IMR-90 (cell line): ENCODE measurements around the gene TYRO3. TPM values are rescaled to one million over a fixed set of nuclear protein-coding genes. Genes with fewer than 3 reads are reported as not detected.

Source experiments
- ATAC-seq: fragments of 200-7000 bp; cut with Tn5 transposase; 2 replicates; pipeline ENCODE4 v1.9.1; 2020; ENCODE audit warnings: low read depth, mild to moderate bottlenecking, moderate library complexity
- BruUV-seq: library from RNA; stranded (reverse); fragments of 400-500 nt; replicated peaks from 2 replicates; lab custom pipeline; 2021; lab: Mats Ljungman, UMichigan
- CTCF ChIA-PET: fragments of 300-600 bp; formaldehyde crosslinking; extraction: SDS; loops from one replicate; lab custom pipeline; 2021; ENCODE audit warnings: antibody characterized with exemption; lab: Yijun Ruan, JAX
- POLR2A ChIA-PET: fragments of 300-600 bp; sonication (Branson Sonifier 250); formaldehyde crosslinking; loops from one replicate; lab custom pipeline; 2022; ENCODE audit warnings: antibody characterized with exemption; ENCODE audit not compliant: unreplicated experiment; lab: Charles Lee
- DNase-seq: peaks from one replicate; pipeline ENCODE4 v3.0.0; 2013
- H2AFZ ChIP-seq: replicated peaks from 2 replicates; pipeline ENCODE3; 2013; ENCODE audit warnings: low read length, mild to moderate bottlenecking; ENCODE audit not compliant: poor library complexity
- H2AK5ac ChIP-seq: 2 replicates; pipeline ENCODE4 v1.6.1; 2013; ENCODE audit warnings: low read depth, low read length, inconsistent platforms
- H2AK9ac ChIP-seq: replicated peaks from 2 replicates; pipeline ENCODE3; 2013; ENCODE audit warnings: mild to moderate bottlenecking, low read depth, low read length, moderate library complexity; ENCODE audit not compliant: poor library complexity
- H2BK120ac ChIP-seq: 2 replicates; pipeline ENCODE4 v1.6.1; 2013; ENCODE audit warnings: low read depth, low read length, inconsistent platforms
- H2BK15ac ChIP-seq: 3 replicates; pipeline ENCODE4 v1.6.1; 2013; ENCODE audit warnings: low read depth, low read length, inconsistent platforms
- H2BK20ac ChIP-seq: 2 replicates; pipeline ENCODE4 v1.6.1; 2013; ENCODE audit warnings: low read depth, mild to moderate bottlenecking, inconsistent platforms, low read length, moderate library complexity
- H2BK5ac ChIP-seq: 2 replicates; pipeline ENCODE4 v1.6.1; 2013; ENCODE audit warnings: mild to moderate bottlenecking, low read depth, low read length, inconsistent platforms; ENCODE audit not compliant: poor library complexity, severe bottlenecking
- H3K14ac ChIP-seq: replicated peaks from 2 replicates; pipeline ENCODE4 v1.6.1; 2013; ENCODE audit warnings: low read depth, low read length, inconsistent platforms
- H3K18ac ChIP-seq: 2 replicates; pipeline ENCODE4 v1.6.1; 2013; ENCODE audit warnings: low read depth, low read length, control low read depth
- H3K23ac ChIP-seq: 2 replicates; pipeline ENCODE4 v1.6.1; 2013; ENCODE audit warnings: low read depth, low read length, inconsistent platforms
- H3K27ac ChIP-seq: 2 replicates; pipeline ENCODE4 v1.5.1; 2013; ENCODE audit warnings: mild to moderate bottlenecking, control low read depth, low read length; ENCODE audit not compliant: insufficient read depth
- H3K27me3 ChIP-seq: 2 replicates; pipeline ENCODE4 v1.6.1; 2013; ENCODE audit warnings: low read length; ENCODE audit not compliant: control insufficient read depth, insufficient read depth
- H3K36me3 ChIP-seq: 2 replicates; pipeline ENCODE4 v1.6.1; 2013; ENCODE audit warnings: low read length, mixed read lengths; ENCODE audit not compliant: control insufficient read depth, insufficient read depth
- H3K4ac ChIP-seq: 2 replicates; pipeline ENCODE4 v1.6.1; 2013; ENCODE audit warnings: low read depth, low read length, inconsistent platforms
- H3K4me1 ChIP-seq: 2 replicates; pipeline ENCODE4 v1.6.1; 2013; ENCODE audit warnings: low read length, mixed read lengths; ENCODE audit not compliant: control insufficient read depth, insufficient read depth
- H3K4me2 ChIP-seq: 2 replicates; pipeline ENCODE4 v1.6.1; 2013; ENCODE audit warnings: low read depth, mild to moderate bottlenecking, control low read depth, low read length, moderate library complexity
- H3K4me3 ChIP-seq: 2 replicates; pipeline ENCODE4 v1.5.1; 2013; ENCODE audit warnings: low read depth, mild to moderate bottlenecking, control low read depth, low read length, moderate library complexity; ENCODE audit not compliant: insufficient read depth
- H3K56ac ChIP-seq: 2 replicates; pipeline ENCODE4 v1.6.1; 2013; ENCODE audit warnings: low read length, inconsistent platforms; ENCODE audit not compliant: insufficient read depth; ENCODE audit errors: extremely low read depth
- H3K79me1 ChIP-seq, 2 experiments: 2 replicates each; pipeline ENCODE4 v1.6.1; 2013; ENCODE audit warnings: low read length in 2 of 2, inconsistent platforms in 1 of 2, low read depth in 1 of 2
- H3K9ac ChIP-seq: 2 replicates; pipeline ENCODE4 v1.6.1; 2013; ENCODE audit warnings: low read depth, low read length, control low read depth
- H3K9me1 ChIP-seq: 2 replicates; pipeline ENCODE4 v1.6.1; 2013; ENCODE audit warnings: low read length, inconsistent platforms; ENCODE audit not compliant: insufficient read depth
- H3K9me3 ChIP-seq: 2 replicates; pipeline ENCODE4 v1.6.1; 2013; ENCODE audit warnings: low read length; ENCODE audit not compliant: control insufficient read depth, insufficient read depth
- H4K20me1 ChIP-seq: 2 replicates; pipeline ENCODE4 v1.6.1; 2013; ENCODE audit warnings: low read length, inconsistent platforms; ENCODE audit not compliant: insufficient read depth
- H4K5ac ChIP-seq: 2 replicates; pipeline ENCODE4 v1.6.1; 2013; ENCODE audit warnings: mild to moderate bottlenecking, low read depth, low read length, control low read depth
- H4K8ac ChIP-seq, 2 experiments: 2 replicates each; pipeline ENCODE4 v1.6.1; 2013; ENCODE audit warnings: low read depth in 2 of 2, low read length in 2 of 2, control low read depth in 1 of 2, inconsistent platforms in 1 of 2
- H4K91ac ChIP-seq: 2 replicates; pipeline ENCODE4 v1.6.1; 2013; ENCODE audit warnings: low read depth, low read length, inconsistent platforms; ENCODE audit not compliant: insufficient read depth
- BHLHE40 ChIP-seq: fragments of 150-350 bp; IDR thresholded peaks from 2 replicates; pipeline ENCODE4 v1.6.1; 2016; ENCODE audit warnings: mild to moderate bottlenecking, low read depth, low read length
- FOS ChIP-seq: fragments of 150-350 bp; IDR thresholded peaks from 2 replicates; pipeline ENCODE4 v1.6.1; 2016; ENCODE audit warnings: low read depth, low read length
- MAZ ChIP-seq: IDR thresholded peaks from 2 replicates; pipeline ENCODE4 v1.6.1; 2012; ENCODE audit warnings: low read depth, mild to moderate bottlenecking, low read length, improper control_type of control experiment, moderate library complexity, borderline replicate concordance
- NFE2L2 ChIP-seq: fragments of 150-350 bp; IDR thresholded peaks from 2 replicates; pipeline ENCODE4 v1.6.1; 2016; ENCODE audit warnings: low read depth, mild to moderate bottlenecking, low read length
- RAD21 ChIP-seq: IDR thresholded peaks from 2 replicates; pipeline ENCODE4 v1.6.1; 2012; ENCODE audit warnings: low read length, improper control_type of control experiment
- WGBS, 2 experiments: methylation state at CpG; one replicate each; pipeline versions ENCODE4 v1.1.5 to v1.1.7; 2013; ENCODE audit warnings: missing lambda C conversion rate in 2 of 2; ENCODE audit not compliant: insufficient read length in 1 of 2; ENCODE audit errors: extremely low coverage in 2 of 2; 5-methylcytosine and 5-hydroxymethylcytosine counted together
- dilution Hi-C: fragments of 300-500 bp; cut with HindIII; formaldehyde crosslinking; loops from one replicate; pipeline ENCODE4 v1.14.3; 2018; ENCODE audit warnings: low sequenced_read_pairs; ENCODE audit not compliant: unreplicated experiment
- in situ Hi-C: fragments of 300-500 bp; cut with MboI; formaldehyde crosslinking; loops from 3 replicates; pipeline ENCODE4 v1.14.3; 2019; ENCODE audit warnings: low sequenced_read_pairs, inconsistent platforms, mixed read lengths
- intact Hi-C: fragments of 100-400 bp; cut with micrococcal nuclease; formaldehyde crosslinking; loops from 2 replicates; pipeline ENCODE4 v1.10.0; 2022
- polyA plus RNA-seq, 3 experiments: library from polyadenylated mRNA; depleted of rRNA; stranded (reverse); fragments of >200 nt; gene quantifications; 2 replicates each; pipeline ENCODE4 v1.2.3, GENCODE V29; 2012; ENCODE audit warnings: low replicate concordance in 1 of 3
- total RNA-seq: library from RNA; depleted of rRNA; stranded (reverse); fragments of >200 nt; gene quantifications from 2 replicates; pipeline ENCODE4 v1.2.3, GENCODE V29; 2012
- TF ChIP-seq, protein P1 (sequence below): fragments of 150-350 bp; IDR thresholded peaks from 2 replicates; pipeline ENCODE4 v1.6.1; 2016; ENCODE audit warnings: low read depth, mild to moderate bottlenecking, low read length, moderate library complexity, borderline replicate concordance

The TYRO3 gene
- total and polyA plus RNA-seq, 2 of the 4 experiments (the other 2 are of a cell fraction) = 11.5 to 18.4 TPM

DNA sequence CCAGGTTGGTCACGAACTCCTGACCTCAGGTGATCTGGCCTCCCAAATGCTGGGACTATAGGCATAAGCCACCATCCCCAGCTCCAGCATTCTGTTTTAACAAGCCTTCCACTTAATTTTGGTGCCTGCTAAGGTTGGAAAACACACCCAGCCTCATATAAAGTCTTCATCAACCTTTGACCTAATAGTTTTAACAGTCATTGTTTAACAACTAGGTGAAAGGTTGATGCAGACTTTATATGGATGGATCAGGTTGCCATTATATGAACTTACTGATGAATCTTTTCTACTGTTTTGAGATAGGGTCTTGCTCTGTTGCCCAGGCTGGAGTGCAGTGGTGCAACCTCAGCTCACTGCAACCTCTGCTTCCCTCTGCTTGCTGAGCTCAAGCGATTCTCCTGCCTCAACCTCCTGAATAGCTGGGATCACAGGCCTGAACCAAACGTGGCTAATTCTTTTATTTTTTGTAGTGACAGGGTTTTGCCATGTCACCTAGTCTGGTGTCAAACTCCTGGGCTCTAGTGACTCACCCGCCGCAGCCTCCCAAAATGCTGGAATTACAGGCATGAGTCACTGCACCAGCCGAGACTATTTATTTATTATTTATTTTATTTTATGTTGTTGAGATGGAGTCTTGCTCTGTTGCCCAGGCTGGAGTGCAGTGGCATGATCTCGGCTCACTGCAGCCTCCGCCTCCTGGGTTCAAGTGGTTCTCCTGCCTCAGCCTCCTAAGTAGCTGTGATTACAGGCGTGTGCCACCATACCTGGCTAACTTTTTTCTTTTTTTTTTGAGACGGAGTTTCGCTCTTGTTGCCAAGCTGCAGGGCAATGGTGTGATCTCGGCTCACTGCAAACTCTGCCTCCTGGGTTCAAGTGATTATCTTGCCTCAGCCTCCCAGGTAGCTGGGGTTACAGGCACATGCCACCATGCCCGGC lies 11.9 kb upstream of the TYRO3 start:
- peak; percentile 59 for DNase-seq
- dilution Hi-C loops (no loop called here), in situ Hi-C loops (no loop called here), intact Hi-C loops (no loop called here)
- TF ChIP-seq FOS (peak; percentile 87), RAD21 (no peak), MAZ (no peak), BHLHE40 (0 out of 2 replicates have a peak, but pooled peaks have one; percentile 18), NFE2L2 (peak; percentile 67; the same call in 1 of the 2 replicates)
- TF ChIP-seq, protein P1, sequence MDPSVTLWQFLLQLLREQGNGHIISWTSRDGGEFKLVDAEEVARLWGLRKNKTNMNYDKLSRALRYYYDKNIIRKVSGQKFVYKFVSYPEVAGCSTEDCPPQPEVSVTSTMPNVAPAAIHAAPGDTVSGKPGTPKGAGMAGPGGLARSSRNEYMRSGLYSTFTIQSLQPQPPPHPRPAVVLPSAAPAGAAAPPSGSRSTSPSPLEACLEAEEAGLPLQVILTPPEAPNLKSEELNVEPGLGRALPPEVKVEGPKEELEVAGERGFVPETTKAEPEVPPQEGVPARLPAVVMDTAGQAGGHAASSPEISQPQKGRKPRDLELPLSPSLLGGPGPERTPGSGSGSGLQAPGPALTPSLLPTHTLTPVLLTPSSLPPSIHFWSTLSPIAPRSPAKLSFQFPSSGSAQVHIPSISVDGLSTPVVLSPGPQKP = no peak
- no peaks in the 10 kb centered on the region; the same call in none of the 2 replicates for H3K4me1 ChIP-seq
- H3K9ac ChIP-seq = no peak overlapping the region
- ChIA-PET POLR2A (no interaction called here), CTCF (interaction anchor here (0.6 to 2.2 kb wide), 3 partner anchors 11 to 26 kb away, joined by 4 to 8 read pairs (median 5); no protein-coding TSS in a partner anchor)
- no peak overlapping the region for H2BK20ac ChIP-seq
- no peak overlapping the region for H3K4me3 ChIP-seq
- peaks cover 3% of the 10 kb centered on the region; the same call in 1 of the 2 replicates for H3K9me1 ChIP-seq
- H3K27me3 ChIP-seq = no peaks in the 10 kb centered on the region
- H4K5ac ChIP-seq = no peak overlapping the region
- no peak overlapping the region for H3K27ac ChIP-seq
- no peak overlapping the region; the same call in 1 of the 2 replicates for H2AK5ac ChIP-seq
- no peak overlapping the region for H2BK15ac ChIP-seq
- H2AK9ac ChIP-seq = no peak overlapping the region
- H2AFZ ChIP-seq = no peak overlapping the region
- no peak for ATAC-seq
- peaks cover 3% of the 10 kb centered on the region; the same call in 1 of the 2 replicates for H4K20me1 ChIP-seq
- peaks cover 9 to 19% of the 10 kb centered on the region in 2 experiments; a peak in 3 of 4 replicates for H3K79me1 ChIP-seq
- H3K4me2 ChIP-seq = no peak overlapping the region
- BruUV-seq = no TSS peak
- H3K9me3 ChIP-seq = no peaks in the 10 kb centered on the region
- H3K36me3 ChIP-seq = no peaks in the 10 kb centered on the region
- no peak overlapping the region for H2BK120ac ChIP-seq
- no peak overlapping the region for H3K4ac ChIP-seq
- no peak overlapping the region for H3K18ac ChIP-seq
- H3K14ac ChIP-seq = no peak overlapping the region
- no peak overlapping the region for H4K8ac ChIP-seq
- no peak overlapping the region for H2BK5ac ChIP-seq
- no peak overlapping the region for H3K23ac ChIP-seq
- H3K56ac ChIP-seq = no peak overlapping the region
- no peak overlapping the region for H4K91ac ChIP-seq
- 94% methylated on average over 4 of the region's 13 CpGs; no CpG with 5 or more reads in 1 of the 2 experiments for WGBS, 2 experiments
